ENCODE results near the gene AGBL5. TPM values are rescaled to one million over a fixed set of nuclear protein-coding genes. Genes with fewer than 3 reads are reported as not detected.

The AGBL5 gene
- total RNA-seq, 2 donors from 2014 or later: 56.9 to 76.1 TPM

- H3K9ac ChIP-seq (ENCODE audit: extremely low read depth, low read length, poor library complexity, severe bottlenecking): no peak overlapping the region
- Mint-ChIP-seq H3K27me3 (ENCODE audit: insufficient read depth) (peaks cover 9% of the 10 kb centered on the region), H3K36me3 (ENCODE audit: low read depth) (peaks cover 5% of the 10 kb centered on the region)
These were observed 42.8 kb upstream of the AGBL5 start for GRCh38 chr2:27008678-27009077.

GRCh38 chr2:27009083-27009482 is 42.4 kb upstream of the AGBL5 start:
- H3K27me3 Mint-ChIP-seq (ENCODE audit: insufficient read depth): peaks cover 9% of the 10 kb centered on the region
- no peak overlapping the region for H3K27ac Mint-ChIP-seq
- no peaks in the 10 kb centered on the region for H3K9me3 ChIP-seq (ENCODE audit: control insufficient read depth, low read length)
- peaks cover 10% of the 10 kb centered on the region for H3K4me1 Mint-ChIP-seq
- H3K9ac ChIP-seq (ENCODE audit: extremely low read depth, low read length, poor library complexity, severe bottlenecking): no peak overlapping the region
- H3K4me3 ChIP-seq (ENCODE audit: low read length): no peak overlapping the region
- DNase-seq: no peak
- H3K4me3 Mint-ChIP-seq: no peak overlapping the region
- no peaks in the 10 kb centered on the region for H3K27me3 ChIP-seq (ENCODE audit: control insufficient read depth, insufficient read depth, low read length, poor library complexity, severe bottlenecking)
- H3K27ac ChIP-seq (ENCODE audit: low read depth, low read length): no peak overlapping the region
- H3K36me3 Mint-ChIP-seq (ENCODE audit: low read depth): peaks cover 9% of the 10 kb centered on the region
- H3K4me1 ChIP-seq (ENCODE audit: control insufficient read depth, insufficient read depth, low read length): no peaks in the 10 kb centered on the region
- no peaks in the 10 kb centered on the region for H3K36me3 ChIP-seq (ENCODE audit: control insufficient read depth, insufficient read depth, low read length)
- TF ChIP-seq CTCF (conservative IDR thresholded peaks at IDR 0.05): no peak
- H3K9me3 Mint-ChIP-seq: peaks cover 3% of the 10 kb centered on the region

More at GRCh38 chr2:27008678-27009077, 42.8 kb upstream of the AGBL5 start:
- Histone ChIP-seq H3K27me3 (ENCODE audit: control insufficient read depth, insufficient read depth, low read length, poor library complexity, severe bottlenecking) (no peaks in the 10 kb centered on the region), H3K4me1 (ENCODE audit: control insufficient read depth, insufficient read depth, low read length) (no peaks in the 10 kb centered on the region), H3K4me3 (ENCODE audit: low read length) (no peak overlapping the region), H3K27ac (ENCODE audit: low read depth, low read length) (no peak overlapping the region), H3K9me3 (ENCODE audit: control insufficient read depth, low read length) (no peaks in the 10 kb centered on the region), H3K36me3 (ENCODE audit: control insufficient read depth, insufficient read depth, low read length) (no peaks in the 10 kb centered on the region)
- no peak for TF ChIP-seq CTCF (conservative IDR thresholded peaks at IDR 0.05)
- H3K4me1 Mint-ChIP-seq: peaks cover 10% of the 10 kb centered on the region
- no peak overlapping the region for H3K27ac Mint-ChIP-seq
- no peak overlapping the region for H3K4me3 Mint-ChIP-seq
- peaks cover 3% of the 10 kb centered on the region for H3K9me3 Mint-ChIP-seq
- 93 to 95% methylated on average over 3 to 4 of the region's 4 CpGs for WGBS, 2 experiments (ENCODE audit: insufficient coverage in 1 of 2, insufficient read length in 1 of 2)
- DNase-seq: no peak

GRCh38 chr2:27009716-27010115 is 41.8 kb upstream of the AGBL5 start:
- H3K27me3 Mint-ChIP-seq (ENCODE audit: insufficient read depth): peaks cover 9% of the 10 kb centered on the region
- no peak overlapping the region for H3K27ac ChIP-seq (ENCODE audit: low read depth, low read length)
- 83 to 84% methylated on average over 1 to 2 of the region's 2 CpGs for WGBS, 2 experiments (ENCODE audit: insufficient coverage in 1 of 2, insufficient read length in 1 of 2)

More at GRCh38 chr2:27009716-27010115, 41.8 kb upstream of the AGBL5 start:
- H3K4me3 Mint-ChIP-seq: no peak overlapping the region
- no peaks in the 10 kb centered on the region for H3K36me3 ChIP-seq (ENCODE audit: control insufficient read depth, insufficient read depth, low read length)
- no peak for TF ChIP-seq CTCF (conservative IDR thresholded peaks at IDR 0.05)
- no peaks in the 10 kb centered on the region for H3K9me3 ChIP-seq (ENCODE audit: control insufficient read depth, low read length)
- peaks cover 10% of the 10 kb centered on the region for H3K4me1 Mint-ChIP-seq
- H3K4me1 ChIP-seq (ENCODE audit: control insufficient read depth, insufficient read depth, low read length): no peaks in the 10 kb centered on the region
- DNase-seq: no peak
- peaks cover 3% of the 10 kb centered on the region for H3K9me3 Mint-ChIP-seq
- H3K9ac ChIP-seq (ENCODE audit: extremely low read depth, low read length, poor library complexity, severe bottlenecking): no peak overlapping the region
- no peak overlapping the region for H3K4me3 ChIP-seq (ENCODE audit: low read length)
- no peak overlapping the region for H3K27ac Mint-ChIP-seq
- H3K36me3 Mint-ChIP-seq (ENCODE audit: low read depth): peaks cover 11% of the 10 kb centered on the region
- no peaks in the 10 kb centered on the region for H3K27me3 ChIP-seq (ENCODE audit: control insufficient read depth, insufficient read depth, low read length, poor library complexity, severe bottlenecking)

All from endodermal cell (in vitro differentiated cells).